Ovary (tissue), 9 donors: ENCODE results near the gene DUSP21. TPM values are rescaled to one million over a fixed set of nuclear protein-coding genes. Genes with fewer than 3 reads are reported as not detected.
"Not testable (repeated sequence)": the region's sequence is repeated elsewhere in the genome, so short reads cannot be mapped to it uniquely, and the experiment has no call there.

Experiments used
- DNase-seq, 5 donors: peaks; one replicate each; pipeline ENCODE4 v3.0.0-alpha.2; 2019 to 2020
- H3K27ac ChIP-seq, 2 donors: fragments of 200-600 bp; one replicate each; pipeline versions ENCODE4 v1.5.1 to v1.8.0; 2019 to 2022
- H3K27me3 ChIP-seq: fragments of 200-600 bp; one replicate; pipeline ENCODE4 v1.8.0; 2022
- H3K36me3 ChIP-seq: fragments of 200-600 bp; sonication (generic); one replicate; pipeline ENCODE4 v1.5.1; 2019
- H3K4me1 ChIP-seq: one replicate; pipeline ENCODE4 v1.8.1; 2013; ENCODE audit warnings: mild to moderate bottlenecking, moderate library complexity; ENCODE audit not compliant: insufficient read depth
- H3K4me3 ChIP-seq: fragments of 200-600 bp; sonication (generic); one replicate; pipeline ENCODE4 v1.5.1; 2017
- H3K9me3 ChIP-seq, 2 donors: fragments of 200-600 bp in 1 of 2; sonication (generic) in 1 of 2; one replicate each; pipeline versions ENCODE4 v1.5.1 to v1.8.1; 2013 to 2019; ENCODE audit warnings: mild to moderate bottlenecking in 1 of 2, moderate library complexity in 1 of 2
- EP300 ChIP-seq: sonication (generic); formaldehyde crosslinking; IDR thresholded peaks from one replicate; pipeline ENCODE4 v1.6.1; 2017; ENCODE audit warnings: antibody characterized with exemption
- POLR2A ChIP-seq: fragments of 450-650 bp; IDR thresholded peaks from one replicate; pipeline ENCODE4 v1.6.1; 2017; ENCODE audit warnings: antibody characterized with exemption, mild to moderate bottlenecking, moderate library complexity
- WGBS, 3 donors: extraction: QIAGEN DNeasy Blood & Tissue Kit in 1 of 3; methylation state at CpG; one replicate each; pipeline versions ENCODE4 v1.1.5 to v1.1.7; 2013 to 2017; 5-methylcytosine and 5-hydroxymethylcytosine counted together
- intact Hi-C, 4 donors: fragments of 100-400 bp; cut with DNase I; formaldehyde crosslinking; loops; one replicate each; pipeline versions ENCODE4 v1.11.0 to v1.15.1; 2022 to 2023
- polyA plus RNA-seq, 2 donors: library from polyadenylated mRNA; stranded (reverse); fragments of 200-250 nt in 1 of 2; fragments of 350-450 nt in 1 of 2; fragmentation: Illumina TruSeq in 1 of 2; extraction: RNeasy Lipid Tissue Mini Kit (QIAGEN cat#74804) in 1 of 2; gene quantifications; one replicate each; pipeline ENCODE4 v1.2.3, GENCODE V29; 2013 to 2014
- total RNA-seq, 7 donors: library from RNA; depleted of rRNA in 2 of 7; stranded (reverse); fragments of >200 nt in 2 of 7; fragmentation: NEBNext Ultra II Directional in 3 of 7; extraction: Animal tissue kit (Norgen Biotek cat#: 25700) in 3 of 7; gene quantifications; one replicate each; pipeline versions ENCODE4 v1.1.0 to v1.2.4, GENCODE V29; 2016 to 2023
- TF ChIP-seq, protein P1 (sequence below), 3 donors: fragments of 450-650 bp in 2 of 3; fragments of 200-600 bp in 1 of 3; IDR thresholded peaks; one replicate each; pipeline versions ENCODE4 v1.5.1 to v1.8.0; 2016 to 2022; ENCODE audit warnings: antibody characterized with exemption in 3 of 3, mild to moderate bottlenecking in 1 of 3
- donor health status: DM: no; HTN: no; CAD: no; lungs with moderate emphysema.
- donor health status: DM: no; HTN: no; CAD: no.
- donor health status: Bipolar disorder and iron deficiency.
- donor health status: DM: yes; HTN: yes; CAD: no.
- donor health status: DM: no; HTN: no; CAD: no.
- donor health status: DM: yes; HTN: yes; CAD: no.

The DUSP21 gene
- total and polyA plus RNA-seq, 9 donors, result not detected

DNA sequence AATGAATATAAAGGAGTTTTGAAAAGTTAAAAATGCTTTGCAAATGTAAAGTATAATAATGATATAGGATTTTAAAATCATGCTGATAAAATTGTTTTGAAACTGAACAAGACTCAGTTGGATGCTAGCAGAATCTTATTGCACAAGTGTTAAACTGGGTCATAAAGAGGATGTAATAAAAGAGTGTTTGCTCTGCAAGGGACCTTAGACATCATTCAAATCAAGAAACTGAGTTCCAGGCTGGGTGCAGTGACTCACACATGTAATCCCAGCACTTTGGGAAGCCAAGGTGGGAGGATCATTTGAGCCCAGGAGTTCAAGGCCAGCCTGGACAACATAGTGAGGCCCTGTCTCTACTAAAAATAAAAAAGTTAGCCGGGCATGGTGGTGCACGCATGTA lies 27.5 kb upstream of the DUSP21 start:
- 79 to 90% (median 88%) methylated on average over 2 of the region's 2 CpGs for WGBS, 3 donors
- Histone ChIP-seq H3K9me3 (no peaks in the 10 kb centered on the region), H3K36me3 (no peaks in the 10 kb centered on the region), H3K27me3 (no peaks in the 10 kb centered on the region), H3K4me3 (no peak overlapping the region), H3K27ac (no peak overlapping the region), H3K4me1 (no peaks in the 10 kb centered on the region)
- intact Hi-C loops, result no loop called here
- TF ChIP-seq POLR2A, result no peak
- DNase-seq, result no peak

GRCh38 chrX:44817029-44817428 lies 26.8 kb upstream of the DUSP21 start:
- no peaks in the 10 kb centered on the region for H3K4me1 ChIP-seq
- no peak overlapping the region for H3K27ac ChIP-seq
- TF ChIP-seq POLR2A (no peak), EP300 (no peak)
- TF ChIP-seq, protein P1, sequence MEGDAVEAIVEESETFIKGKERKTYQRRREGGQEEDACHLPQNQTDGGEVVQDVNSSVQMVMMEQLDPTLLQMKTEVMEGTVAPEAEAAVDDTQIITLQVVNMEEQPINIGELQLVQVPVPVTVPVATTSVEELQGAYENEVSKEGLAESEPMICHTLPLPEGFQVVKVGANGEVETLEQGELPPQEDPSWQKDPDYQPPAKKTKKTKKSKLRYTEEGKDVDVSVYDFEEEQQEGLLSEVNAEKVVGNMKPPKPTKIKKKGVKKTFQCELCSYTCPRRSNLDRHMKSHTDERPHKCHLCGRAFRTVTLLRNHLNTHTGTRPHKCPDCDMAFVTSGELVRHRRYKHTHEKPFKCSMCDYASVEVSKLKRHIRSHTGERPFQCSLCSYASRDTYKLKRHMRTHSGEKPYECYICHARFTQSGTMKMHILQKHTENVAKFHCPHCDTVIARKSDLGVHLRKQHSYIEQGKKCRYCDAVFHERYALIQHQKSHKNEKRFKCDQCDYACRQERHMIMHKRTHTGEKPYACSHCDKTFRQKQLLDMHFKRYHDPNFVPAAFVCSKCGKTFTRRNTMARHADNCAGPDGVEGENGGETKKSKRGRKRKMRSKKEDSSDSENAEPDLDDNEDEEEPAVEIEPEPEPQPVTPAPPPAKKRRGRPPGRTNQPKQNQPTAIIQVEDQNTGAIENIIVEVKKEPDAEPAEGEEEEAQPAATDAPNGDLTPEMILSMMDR (IDR thresholded peaks at IDR 0.05), result no peak
- WGBS, 3 donors, result 82 to 85% (median 83%) methylated on average over 7 of the region's 7 CpGs
- no peaks in the 10 kb centered on the region for H3K27me3 ChIP-seq
- H3K9me3 ChIP-seq, result no peaks in the 10 kb centered on the region
- no peak for DNase-seq
- intact Hi-C loops, result no loop called here
- H3K4me3 ChIP-seq, result no peak overlapping the region
- H3K36me3 ChIP-seq, result no peaks in the 10 kb centered on the region

DNA sequence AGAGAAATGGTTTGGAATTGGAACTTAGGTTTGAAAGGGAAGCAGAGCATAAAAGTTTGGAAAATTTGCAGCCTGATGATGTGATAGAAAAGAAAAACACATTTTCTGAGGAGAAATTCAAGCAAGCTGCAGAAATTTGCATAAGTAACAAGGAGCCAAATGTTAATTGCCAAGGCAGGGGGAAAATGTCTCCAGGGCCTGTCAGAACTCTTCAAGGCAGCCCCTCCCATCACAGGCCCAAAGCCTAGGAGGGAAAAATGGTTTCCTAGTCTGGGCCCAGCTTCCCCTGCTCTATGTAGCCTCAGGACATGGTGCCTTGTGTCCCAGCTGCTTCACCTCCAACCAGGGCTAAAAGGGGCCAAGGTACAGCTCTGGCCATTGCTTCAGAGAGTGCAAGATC lies 21.2 kb upstream of the DUSP21 start:
- DNase-seq, result no peak
- Histone ChIP-seq H3K36me3 (no peaks in the 10 kb centered on the region), H3K27ac (no peak overlapping the region), H3K9me3 (no peaks in the 10 kb centered on the region), H3K27me3 (no peaks in the 10 kb centered on the region), H3K4me1 (no peaks in the 10 kb centered on the region), H3K4me3 (no peak overlapping the region)
- intact Hi-C loops, result no loop called here
- TF ChIP-seq EP300 (no peak), POLR2A (no peak)
- TF ChIP-seq, protein P1 (IDR thresholded peaks at IDR 0.05), result no peak

DNA sequence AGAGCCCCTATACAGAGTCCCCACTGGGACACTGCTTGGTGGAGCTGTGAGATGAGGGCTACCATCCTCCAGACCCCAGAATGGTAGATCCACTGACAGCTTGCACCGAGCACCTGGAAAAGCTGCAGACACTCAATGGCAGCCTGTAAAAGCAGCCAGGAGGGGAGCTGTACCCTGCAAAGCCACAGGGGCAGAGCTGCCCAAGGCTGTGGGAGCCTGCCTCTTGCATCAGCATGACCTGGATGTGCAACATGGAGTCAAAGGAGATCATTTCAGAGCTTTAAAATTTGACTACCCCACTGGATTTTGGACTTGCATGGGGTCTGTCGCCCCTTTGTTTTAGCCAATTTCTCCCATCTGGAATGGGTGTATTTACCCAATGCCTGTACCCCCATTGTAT lies 20.6 kb upstream of the DUSP21 start:
- DNase-seq, H3K27me3 ChIP-seq, H3K36me3 ChIP-seq, H3K27ac ChIP-seq, H3K4me1 ChIP-seq, H3K9me3 ChIP-seq, intact Hi-C loops, H3K4me3 ChIP-seq: not testable (repeated sequence)
- 66 to 92% (median 88%) methylated on average over 2 of the region's 2 CpGs for WGBS, 3 donors

DNA sequence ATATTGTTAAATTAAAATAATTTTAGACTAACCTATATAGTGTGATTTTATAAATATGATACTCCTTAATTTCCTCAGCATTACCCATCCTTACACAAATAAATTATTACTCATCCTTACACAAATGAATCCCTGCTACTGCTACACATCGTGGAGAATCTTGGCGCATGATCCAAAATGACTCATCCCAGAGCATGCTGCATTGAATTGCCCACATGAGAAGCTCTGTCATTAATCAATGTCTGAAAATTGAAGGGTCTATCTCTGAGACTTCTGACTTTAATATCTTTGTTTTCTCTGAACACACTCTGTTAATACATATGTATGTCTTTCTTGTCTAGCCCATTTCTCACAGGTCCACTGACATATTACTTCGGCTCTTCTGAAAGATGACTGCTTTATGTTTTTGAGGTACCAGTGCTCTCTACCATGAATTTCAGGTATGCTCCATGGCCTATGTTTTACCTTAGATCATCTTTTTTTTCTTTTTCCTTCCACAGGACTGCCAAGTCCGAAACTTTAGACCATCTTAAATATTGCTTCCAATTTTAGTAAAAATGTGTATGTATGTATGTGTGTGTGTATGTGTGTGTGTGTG lies 15.7 kb upstream of the DUSP21 start:
- Histone ChIP-seq H3K4me3 (no peak overlapping the region), H3K27me3 (no peaks in the 10 kb centered on the region), H3K27ac (no peak overlapping the region), H3K4me1 (no peaks in the 10 kb centered on the region), H3K9me3 (no peaks in the 10 kb centered on the region), H3K36me3 (no peaks in the 10 kb centered on the region)
- no peak for TF ChIP-seq EP300
- TF ChIP-seq, protein P1 (IDR thresholded peaks at IDR 0.05), result no peak
- no peak for TF ChIP-seq POLR2A
- 61 to 69% (median 64%) methylated on average over 4 of the region's 4 CpGs for WGBS, 3 donors
- intact Hi-C loops, result no loop called here
- no peak for DNase-seq
